Measurements from ENCODE around the gene C1orf198.
A peak's percentile ranks its signal among the peaks of the same experiment; 100 is the strongest.

Gene C1orf198

GRCh38 chr1:230867903-230868735, at the start of gene C1orf198:
Gene C1orf198, minus strand, starts transcription at chr1:230868521. Its CDS starts 9 bp downstream, at chr1:230868512.
- peak; percentile 80 for DNase-seq

DNA sequence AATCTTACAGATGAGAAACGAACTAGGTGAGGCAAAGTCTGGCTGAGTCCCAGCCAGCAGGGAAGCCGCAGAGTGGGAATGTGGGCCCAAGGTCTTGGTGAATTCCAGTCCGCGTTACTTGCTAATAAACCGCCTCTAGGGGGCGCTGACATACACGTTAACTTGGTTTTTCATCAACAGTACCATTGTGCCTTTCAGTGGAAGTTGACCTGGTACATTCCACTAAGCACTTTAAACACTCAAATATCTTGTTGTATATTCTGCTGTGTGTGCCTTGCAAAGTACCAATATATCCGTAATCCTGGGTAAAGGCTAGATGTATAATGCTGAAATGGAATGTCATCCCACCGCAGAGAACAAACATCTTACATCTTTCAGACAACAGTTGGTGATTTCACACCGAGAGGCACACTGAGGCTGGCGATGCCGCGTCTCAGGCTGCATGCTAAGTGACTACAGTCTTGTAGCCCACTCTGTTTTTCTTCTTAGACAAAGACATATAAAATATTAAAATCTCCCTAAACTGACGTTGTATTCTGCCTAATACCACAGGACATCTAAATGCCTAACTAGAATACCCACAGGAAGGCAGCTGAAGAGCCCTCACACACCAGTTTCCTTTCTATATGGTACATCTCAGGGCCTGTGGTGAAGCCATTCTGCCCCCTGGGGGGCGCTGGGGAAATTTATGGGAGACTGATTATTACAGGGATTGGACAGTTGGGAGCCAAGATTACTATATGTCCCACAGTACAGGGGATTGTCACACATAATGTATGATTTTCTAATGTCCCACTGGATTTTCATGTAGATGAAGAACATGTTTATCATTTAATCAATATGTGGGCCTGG, 49.2 kb upstream of the C1orf198 start:
- DNase-seq, result peak; percentile 58

DNA sequence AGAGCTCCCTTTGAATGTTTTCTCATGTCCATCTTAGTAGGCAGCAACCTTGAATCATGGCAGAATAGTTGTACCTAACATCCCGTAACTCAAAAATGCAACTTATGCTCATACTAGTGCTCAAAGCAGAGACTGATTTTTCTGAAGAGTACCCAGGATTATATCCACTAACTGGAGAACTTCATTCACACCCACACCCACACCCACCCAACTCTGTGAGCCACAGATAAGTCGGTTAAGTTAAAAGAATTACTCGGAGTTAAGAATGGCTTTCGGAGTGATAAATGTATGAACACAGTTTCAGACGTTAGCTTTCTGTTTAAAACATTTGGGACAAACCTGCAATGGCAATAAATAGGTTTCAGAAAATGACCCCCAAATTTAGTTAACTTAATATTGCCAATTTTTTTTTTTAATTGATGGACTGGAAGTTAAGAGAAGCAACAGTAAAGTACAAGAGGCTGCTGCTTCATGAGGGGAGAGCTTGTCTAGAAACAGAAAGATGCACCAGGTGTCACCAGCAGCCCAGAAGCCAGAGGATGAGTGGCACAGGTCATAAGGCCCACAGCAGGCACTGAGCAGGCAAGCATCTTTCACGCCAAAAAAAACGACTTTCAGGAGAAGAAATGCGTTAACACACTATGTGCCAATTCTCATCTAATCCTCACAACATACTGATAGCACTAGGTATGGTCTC, 48.4 kb upstream of the C1orf198 start:
- no peak for DNase-seq

DNA sequence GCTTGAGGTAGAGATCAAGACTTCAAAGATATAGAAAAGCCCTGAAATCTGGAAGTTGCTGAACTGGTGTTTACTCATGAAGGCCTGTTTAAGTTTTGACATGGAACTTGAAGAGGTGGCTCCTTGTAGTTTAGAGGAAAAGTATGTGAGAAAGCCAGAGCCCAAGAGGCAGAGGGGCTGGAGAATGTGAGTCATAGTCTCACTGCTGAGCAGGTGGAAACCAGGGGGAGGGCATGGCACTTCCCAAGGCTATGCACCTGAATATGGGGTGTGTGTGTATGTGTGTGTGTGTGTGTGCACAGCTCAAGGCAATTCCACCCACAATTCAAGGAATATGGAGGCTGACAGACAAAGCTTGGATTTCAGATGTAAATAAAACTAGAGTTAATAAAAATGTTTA, 46.8 kb upstream of the C1orf198 start:
- no peak for DNase-seq

DNA sequence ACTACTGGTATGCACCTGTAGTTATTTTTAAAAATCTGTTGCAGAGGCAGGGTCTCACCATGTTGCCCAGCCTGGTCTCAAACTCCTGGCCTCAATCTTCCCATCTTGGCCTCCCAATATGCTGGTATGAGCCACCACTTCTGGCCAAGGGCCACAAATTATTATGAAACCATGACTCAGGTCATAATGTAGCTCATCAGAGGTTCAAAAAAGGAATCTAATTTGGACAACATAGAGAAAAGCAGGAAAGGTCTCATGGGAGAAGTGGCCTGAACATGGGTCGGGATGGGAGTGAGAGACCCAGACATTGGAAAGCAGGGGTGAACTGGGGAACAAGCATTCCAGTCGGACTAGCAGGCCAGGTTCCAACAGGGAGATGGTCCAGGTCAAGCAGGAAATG, 45.2 kb upstream of the C1orf198 start:
- no peak for DNase-seq

DNA sequence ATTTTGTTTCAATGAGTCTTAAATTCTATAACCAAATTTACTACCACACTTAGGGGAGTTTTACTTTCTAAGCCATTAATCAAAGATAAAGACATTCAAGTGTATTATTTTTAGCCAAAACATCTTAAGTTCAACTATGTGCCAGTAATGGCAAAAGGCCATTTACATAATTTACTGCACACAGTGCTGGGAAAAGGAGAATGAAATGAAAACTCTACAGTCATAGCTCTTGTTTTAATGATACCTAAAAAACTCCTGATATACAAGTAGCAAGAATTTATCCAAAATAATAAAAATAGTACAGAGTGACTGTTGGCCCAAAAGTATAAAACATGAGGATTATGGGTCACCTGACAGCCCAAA, 42.4 kb upstream of the C1orf198 start:
- DNase-seq, result no peak

GRCh38 chr1:230909974-230910754, 41.8 kb upstream of the C1orf198 start:
- DNase-seq, result no peak

DNA sequence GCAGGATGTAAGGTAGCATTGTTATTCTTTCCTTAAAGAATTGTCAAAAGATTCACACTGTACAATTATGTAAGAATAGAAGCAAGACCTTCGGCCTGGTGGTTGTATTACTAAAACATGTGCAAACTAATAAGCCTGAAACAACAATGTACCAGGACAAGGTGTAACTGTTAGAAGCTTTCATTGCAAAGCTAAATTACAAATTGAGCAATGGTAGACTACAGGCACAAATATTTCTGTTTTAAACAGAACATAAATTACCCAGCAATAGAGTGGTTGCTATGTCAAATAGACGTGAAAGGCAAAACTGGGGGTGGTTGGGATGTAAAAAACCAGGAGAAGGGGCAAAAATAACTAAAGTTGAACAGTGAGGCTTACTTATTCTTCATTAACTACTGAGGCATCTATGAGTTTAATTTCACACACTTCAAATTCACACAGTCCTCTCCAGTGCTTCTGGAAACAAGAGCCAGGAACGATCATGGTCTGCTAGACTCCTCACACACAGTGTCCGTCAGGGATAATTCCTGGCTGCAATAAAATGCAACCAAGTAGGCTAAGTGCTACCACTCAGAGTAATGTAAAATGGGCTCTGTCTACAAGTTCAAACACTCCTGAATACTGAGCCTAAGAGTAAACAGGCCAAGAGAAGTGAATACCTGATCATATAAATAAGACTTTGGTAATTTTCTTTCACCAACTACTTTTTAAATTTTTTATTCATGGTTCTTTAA, 39.3 kb upstream of the C1orf198 start:
- DNase-seq, result no peak

DNA sequence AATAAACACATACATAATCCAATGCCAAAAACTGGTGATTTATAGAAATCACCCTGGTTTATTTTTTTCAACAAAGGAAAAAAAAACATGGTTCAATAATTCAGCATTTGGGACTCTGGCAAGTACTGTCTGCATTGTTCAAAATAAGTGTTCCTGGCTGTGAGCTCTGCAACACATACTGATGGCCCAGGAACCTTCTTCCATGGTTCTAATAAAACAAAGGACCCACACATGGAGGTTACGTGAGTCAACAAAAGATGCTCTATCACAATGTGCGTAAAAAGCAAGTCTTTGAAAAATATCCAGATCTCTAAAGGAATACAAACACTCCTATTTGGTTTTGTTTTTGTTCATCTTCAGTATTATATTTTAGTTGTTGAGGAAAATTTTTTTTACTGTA, 37.9 kb upstream of the C1orf198 start:
- no peak for DNase-seq

- DNase-seq, result no peak
Measured at GRCh38 chr1:230905733-230906132, 37.4 kb upstream of the C1orf198 start.

- no peak for DNase-seq
Measured at GRCh38 chr1:230902349-230902923, 34.1 kb upstream of the C1orf198 start.

- DNase-seq, result no peak
Measured at GRCh38 chr1:230901671-230902070, 33.4 kb upstream of the C1orf198 start.

DNA sequence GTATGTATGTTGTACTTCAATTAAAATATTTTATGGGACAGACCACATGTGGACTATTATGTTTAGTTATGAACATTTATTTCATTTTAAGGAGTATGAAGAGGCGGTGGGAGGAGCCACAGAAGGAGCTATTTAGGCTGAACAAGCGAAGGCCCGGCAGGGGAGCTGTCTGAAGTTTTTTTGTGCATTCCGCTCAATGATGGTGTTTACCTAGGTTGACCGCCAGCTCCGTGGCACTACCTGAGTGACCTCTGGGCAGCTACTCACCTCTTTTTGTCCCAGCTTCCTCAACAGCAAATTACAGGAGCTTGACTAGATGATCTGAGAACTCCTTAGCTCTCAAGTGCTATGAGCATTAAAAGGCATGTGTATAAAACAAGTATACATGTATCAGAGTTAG, 32.7 kb upstream of the C1orf198 start:
- DNase-seq, result no peak

GRCh38 chr1:230899841-230900251, 31.5 kb upstream of the C1orf198 start:
- no peak for DNase-seq

GRCh38 chr1:230898748-230899147, 30.4 kb upstream of the C1orf198 start:
- no peak for DNase-seq

DNA sequence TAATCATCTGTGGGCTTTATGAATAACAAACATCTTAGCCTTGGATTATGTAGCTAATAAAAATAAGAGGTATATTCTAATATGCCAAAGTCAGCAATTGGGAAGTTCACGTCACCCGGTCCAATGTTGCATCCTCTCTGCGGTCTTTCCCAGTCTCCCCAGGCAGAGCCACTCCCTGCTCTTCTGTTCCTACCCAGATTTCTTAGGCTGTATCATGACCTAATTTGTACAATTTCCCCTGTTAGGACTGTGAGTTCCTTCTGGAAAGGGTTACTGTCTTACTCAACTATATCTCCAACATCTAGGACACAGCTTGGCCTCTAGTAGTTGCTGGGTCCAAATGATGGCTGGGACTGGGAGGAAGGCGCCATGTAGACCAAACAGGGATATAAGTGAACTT, 29.8 kb upstream of the C1orf198 start:
- no peak for DNase-seq

GRCh38 chr1:230896779-230897178, 28.5 kb upstream of the C1orf198 start:
- no peak for DNase-seq

DNA sequence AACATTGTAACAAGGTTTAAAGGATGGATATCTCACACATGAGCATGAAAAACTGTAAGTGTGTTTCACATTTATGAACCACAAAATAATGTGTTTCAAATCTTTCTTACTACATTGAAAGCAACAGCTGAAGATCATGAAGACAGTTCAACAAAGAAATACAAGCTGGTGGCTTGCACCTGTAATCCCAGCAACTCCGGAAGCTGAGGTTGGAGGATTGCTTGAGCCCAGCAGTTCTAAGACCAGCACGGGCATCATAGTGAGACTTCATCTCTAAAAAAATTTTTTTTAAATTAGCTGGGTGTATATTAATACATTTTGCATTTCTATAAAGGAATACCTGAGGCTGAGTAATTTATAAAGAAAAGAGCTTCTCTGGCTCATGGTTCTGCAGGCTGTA, 27.1 kb upstream of the C1orf198 start:
- DNase-seq, result no peak

DNA sequence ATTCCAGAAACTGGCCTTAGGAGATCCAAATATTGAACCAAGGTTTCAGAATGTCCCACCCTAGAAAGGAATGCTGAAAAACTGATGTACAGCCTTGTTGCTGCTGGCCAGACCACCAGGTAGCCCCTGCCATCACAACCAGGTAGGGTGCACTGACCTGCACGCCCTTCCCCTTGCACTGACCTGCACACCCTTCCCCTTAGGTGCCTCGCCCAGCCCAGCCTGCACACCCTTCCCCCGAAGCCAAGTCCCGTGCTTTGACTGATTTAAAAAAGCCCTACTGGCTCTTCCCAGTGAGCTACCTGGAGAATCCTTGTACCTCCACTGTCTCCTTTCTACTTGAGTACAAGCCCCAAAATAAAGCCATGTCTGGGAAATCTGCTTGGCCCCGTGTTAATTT, 26.3 kb upstream of the C1orf198 start:
- no peak for DNase-seq

GRCh38 chr1:230894032-230894431, 25.7 kb upstream of the C1orf198 start:
- DNase-seq, result no peak

DNA sequence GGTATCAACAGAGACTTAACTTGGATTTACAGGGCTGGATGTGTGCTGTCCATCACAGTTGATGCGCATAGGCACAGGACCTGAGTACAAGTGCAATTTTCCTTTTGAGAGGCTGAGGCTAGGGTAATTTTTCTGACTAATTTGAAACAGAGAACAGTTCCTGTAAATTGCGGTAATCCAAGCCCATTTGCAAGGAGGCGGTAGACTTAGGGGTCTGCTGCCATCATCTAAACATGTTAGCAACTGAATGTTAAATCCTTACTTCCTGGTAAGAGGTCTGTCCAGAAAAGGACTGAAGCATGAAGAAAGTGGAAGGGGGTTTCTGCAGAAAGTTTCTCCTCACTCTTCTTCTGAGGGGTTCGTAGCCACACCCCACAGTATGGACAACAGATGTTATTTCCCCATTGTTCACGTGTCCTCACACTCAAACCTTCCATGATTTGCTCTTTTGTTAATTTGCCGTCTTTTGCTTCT, 23.7 kb upstream of the C1orf198 start:
- no peak for DNase-seq

Data from NCI-H1092 treated with DMSO at 0.1 percent for 48 hours (cell line).